OCI-LY3 (cell line): ENCODE measurements around the gene OCRL.

ENCODE experiments used
- H2AFZ ChIP-seq: fragments of 200-600, 300-600 bp; shearing (Covaris generic); 2 replicates; pipeline ENCODE4 v1.6.0; 2014; ENCODE audit warnings: antibody characterized with exemption, low read depth, low read length
- H3K27ac ChIP-seq: fragments of 200-600, 300-600 bp; sonication (generic); 2 replicates; pipeline ENCODE4 v1.5.1; 2014; ENCODE audit warnings: mild to moderate bottlenecking, low read length, moderate library complexity, mixed read lengths
- H3K27me3 ChIP-seq: fragments of 200-600, 300-600 bp; sonication (generic); 2 replicates; pipeline ENCODE4 v1.6.1; 2014; ENCODE audit warnings: low read depth, low read length, mixed read lengths
- H3K36me3 ChIP-seq: fragments of 200-600, 300-600 bp; sonication (generic); replicated peaks from 2 replicates; pipeline ENCODE3; 2014; ENCODE audit warnings: low read depth, low read length, mixed read lengths
- H3K4me1 ChIP-seq: fragments of 300-600, 200-600 bp; sonication (generic); 2 replicates; pipeline ENCODE4 v1.6.1; 2014; ENCODE audit warnings: low read length, mixed read lengths
- H3K4me2 ChIP-seq: fragments of 200-600, 300-600 bp; sonication (generic); 2 replicates; pipeline ENCODE4 v1.6.1; 2014; ENCODE audit warnings: low read length, mixed read lengths
- H3K4me3 ChIP-seq: fragments of 300-600, 200-600 bp; sonication (generic); 2 replicates; pipeline ENCODE4 v1.5.1; 2014; ENCODE audit warnings: antibody characterized with exemption, mild to moderate bottlenecking, low read length, moderate library complexity
- H3K79me2 ChIP-seq: fragments of 300-600, 200-600 bp; shearing (Covaris generic); 2 replicates; pipeline ENCODE4 v1.6.1; 2014; ENCODE audit warnings: mild to moderate bottlenecking, low read length, mixed read lengths
- H3K9ac ChIP-seq: fragments of 300-600, 200-600 bp; shearing (Covaris generic); 2 replicates; pipeline ENCODE4 v1.6.0; 2014; ENCODE audit warnings: mild to moderate bottlenecking, low read length, moderate library complexity
- H3K9me3 ChIP-seq: fragments of 200-600, 300-600 bp; shearing (Covaris generic); 2 replicates; pipeline ENCODE4 v1.6.1; 2014; ENCODE audit warnings: low read length, mixed read lengths; ENCODE audit not compliant: insufficient read depth
- H4K20me1 ChIP-seq: fragments of 200-600, 300-600 bp; sonication (generic); 2 replicates; pipeline ENCODE4 v1.6.1; 2016; ENCODE audit warnings: low read length, mixed read lengths; ENCODE audit not compliant: insufficient read depth
- CTCF ChIP-seq: fragments of 200-600, 300-600 bp; sonication (generic); IDR thresholded peaks from 2 replicates; pipeline ENCODE4 v1.5.1; 2014; ENCODE audit warnings: antibody characterized with exemption, low read length, low read depth
- EZH2phosphoT487 ChIP-seq: fragments of 200-600 bp; shearing (Covaris generic); IDR thresholded peaks from 2 replicates; pipeline ENCODE4 v1.6.1; 2018; ENCODE audit warnings: antibody characterized with exemption, mixed run types, low read depth

The OCRL gene

GRCh38 chrX:129614481-129615255 is 74.6 kb downstream of the OCRL start:
- no peaks in the 10 kb centered on the region for H3K27me3 ChIP-seq
- TF ChIP-seq EZH2phosphoT487 (no peak), CTCF (no peak)
- H3K4me2 ChIP-seq, result no peak overlapping the region

DNA sequence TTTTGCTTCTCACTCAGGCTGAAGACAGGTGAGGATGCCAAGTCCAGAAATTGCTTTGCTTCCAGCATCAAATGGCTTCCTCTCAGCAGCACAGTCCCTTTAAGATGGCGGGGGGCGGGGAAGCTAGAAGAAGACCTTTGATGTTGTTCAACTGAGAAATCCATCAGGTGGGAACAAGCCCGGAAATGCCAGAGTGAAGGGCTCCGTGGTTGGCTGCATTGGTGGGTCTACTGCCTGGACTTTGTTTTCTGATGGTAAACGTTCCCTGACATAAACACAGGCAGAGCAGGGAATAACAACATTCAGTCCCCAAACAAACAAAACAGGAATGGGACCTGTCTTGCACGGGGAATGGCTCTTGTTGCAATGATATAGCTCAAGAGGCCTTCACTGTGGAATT is 77.4 kb downstream of the OCRL start:
- no peaks in the 10 kb centered on the region for H3K27me3 ChIP-seq
- H3K79me2 ChIP-seq, result no peaks in the 10 kb centered on the region
- no peaks in the 10 kb centered on the region for H3K9me3 ChIP-seq
- no peak overlapping the region for H3K4me2 ChIP-seq
- no peak overlapping the region for H2AFZ ChIP-seq
- no peak overlapping the region for H3K9ac ChIP-seq
- no peak for TF ChIP-seq CTCF
- no peak for TF ChIP-seq EZH2phosphoT487
- H3K4me3 ChIP-seq, result no peak overlapping the region
- no peaks in the 10 kb centered on the region for H4K20me1 ChIP-seq
- H3K36me3 ChIP-seq, result no peaks in the 10 kb centered on the region
- no peaks in the 10 kb centered on the region for H3K4me1 ChIP-seq
- H3K27ac ChIP-seq, result no peak overlapping the region

More at GRCh38 chrX:129614481-129615255, 74.6 kb downstream of the OCRL start:
- Histone ChIP-seq H3K4me3 (no peak overlapping the region), H4K20me1 (no peaks in the 10 kb centered on the region), H3K27ac (no peak overlapping the region), H2AFZ (no peak overlapping the region), H3K9ac (no peak overlapping the region), H3K79me2 (no peaks in the 10 kb centered on the region), H3K36me3 (no peaks in the 10 kb centered on the region), H3K4me1 (no peaks in the 10 kb centered on the region), H3K9me3 (no peaks in the 10 kb centered on the region)

- TF ChIP-seq CTCF, result no peak
- TF ChIP-seq EZH2phosphoT487, result no peak
- no peaks in the 10 kb centered on the region for H3K9me3 ChIP-seq
- H3K4me2 ChIP-seq, result no peak overlapping the region
- H3K9ac ChIP-seq, result no peak overlapping the region
- no peak overlapping the region for H3K27ac ChIP-seq
- H3K4me1 ChIP-seq, result no peaks in the 10 kb centered on the region
- no peak overlapping the region for H2AFZ ChIP-seq
- no peak overlapping the region for H3K4me3 ChIP-seq
- H3K27me3 ChIP-seq, result no peaks in the 10 kb centered on the region
- H3K36me3 ChIP-seq, result no peaks in the 10 kb centered on the region
- H4K20me1 ChIP-seq, result no peaks in the 10 kb centered on the region
- no peaks in the 10 kb centered on the region for H3K79me2 ChIP-seq
Observed at GRCh38 chrX:129618997-129619396, 78.9 kb downstream of the OCRL start.

DNA sequence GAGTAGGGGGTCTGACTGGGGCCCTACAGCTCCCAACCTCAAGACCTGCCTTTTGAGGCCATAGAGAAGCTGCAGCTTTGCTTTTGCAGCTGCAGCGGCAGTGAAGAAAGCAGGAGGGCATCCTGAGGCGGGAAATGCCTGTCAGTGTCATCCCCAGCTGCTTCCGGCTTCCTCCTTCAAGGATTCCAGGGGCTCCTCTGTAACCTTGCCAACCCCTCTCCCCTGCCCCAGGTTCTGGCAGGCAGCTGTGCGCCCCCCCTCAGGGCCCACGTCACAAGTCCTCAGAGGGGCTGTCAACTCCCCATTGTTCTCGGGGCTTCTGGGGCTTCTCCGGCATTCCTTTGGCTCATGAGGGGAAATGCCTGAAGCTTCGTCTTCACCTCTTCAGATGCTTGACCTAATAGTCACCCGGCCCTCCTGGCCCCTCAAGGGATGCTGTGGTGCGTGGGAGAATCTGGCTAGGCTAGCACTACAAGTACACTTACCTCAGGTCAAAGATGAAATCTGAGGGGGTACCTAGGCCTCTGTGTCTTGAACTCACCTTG is 82.8 kb downstream of the OCRL start:
- no peak overlapping the region for H2AFZ ChIP-seq
- H3K36me3 ChIP-seq, result no peaks in the 10 kb centered on the region
- H3K4me1 ChIP-seq, result no peaks in the 10 kb centered on the region
- H3K9me3 ChIP-seq, result no peaks in the 10 kb centered on the region
- no peak overlapping the region for H3K9ac ChIP-seq
- no peaks in the 10 kb centered on the region for H3K79me2 ChIP-seq
- H3K27ac ChIP-seq, result no peak overlapping the region
- no peaks in the 10 kb centered on the region for H3K27me3 ChIP-seq
- H3K4me2 ChIP-seq, result no peak overlapping the region
- H3K4me3 ChIP-seq, result no peak overlapping the region
- TF ChIP-seq EZH2phosphoT487, result no peak
- no peak for TF ChIP-seq CTCF
- H4K20me1 ChIP-seq, result no peaks in the 10 kb centered on the region
